ENCODE measurements around the gene HELB.

GRCh38 chr12:66331016-66331415, 28.7 kb downstream of the HELB start:
- TF ChIP-seq POLR2A (IDR thresholded peaks at IDR 0.05) (no peak), POLR2AphosphoS5 (IDR thresholded peaks at IDR 0.05) (no peak), CTCF (IDR thresholded peaks at IDR 0.05) (no peak), EP300 (IDR thresholded peaks at IDR 0.05) (no peak)

Data from stomach (tissue), 4 donors.